GM21515 (cell line): Measurements from ENCODE around the gene DONSON.
A peak's percentile ranks its signal among the peaks of the same experiment; 100 is the strongest.
"Not testable (repeated sequence)": the region's sequence is repeated elsewhere in the genome, so short reads cannot be mapped to it uniquely, and the experiment has no call there.

Experiments
- ATAC-seq: cut with Tn5 transposase; IDR thresholded peaks from one replicate; pipeline ENCODE4 v1.9.1; 2021; ENCODE audit not compliant: unreplicated experiment

DONSON gene

GRCh38 chr21:33588485-33589335 is at the start of gene DONSON:
Gene DONSON (minus strand): TSS chr21:33588684. CDS start chr21:33588641, 43 bp downstream.
- ATAC-seq = peak; percentile 87

- no peak for ATAC-seq
Measured at GRCh38 chr21:33634254-33634653, 45.8 kb upstream of the DONSON start.

- not testable (repeated sequence) for ATAC-seq
Measured at GRCh38 chr21:33626151-33626550, 37.7 kb upstream of the DONSON start.

GRCh38 chr21:33622253-33622652 is 33.8 kb upstream of the DONSON start:
- ATAC-seq = no peak

GRCh38 chr21:33619726-33620125 is 31.2 kb upstream of the DONSON start:
- no peak for ATAC-seq

GRCh38 chr21:33618407-33618806 is 29.9 kb upstream of the DONSON start:
- no peak for ATAC-seq

GRCh38 chr21:33617565-33617964 is 29.1 kb upstream of the DONSON start:
- ATAC-seq = not testable (repeated sequence)

- no peak for ATAC-seq
Measured at GRCh38 chr21:33611006-33611744, 22.7 kb upstream of the DONSON start.

GRCh38 chr21:33608559-33608958 is 20.1 kb upstream of the DONSON start:
- ATAC-seq = no peak

GRCh38 chr21:33598051-33598450 is 9.6 kb upstream of the DONSON start:
- ATAC-seq = no peak

- ATAC-seq = peak; percentile 25
Measured at GRCh38 chr21:33587792-33588484, 546 bp downstream of the DONSON start.

- ATAC-seq = no peak
Measured at GRCh38 chr21:33586927-33587326, 1.6 kb downstream of the DONSON start.

GRCh38 chr21:33584455-33584854 is 4.0 kb downstream of the DONSON start:
- no peak for ATAC-seq

- ATAC-seq = no peak
Measured at GRCh38 chr21:33578959-33579542, 9.4 kb downstream of the DONSON start.

- no peak for ATAC-seq
Measured at GRCh38 chr21:33578214-33578613, 10.3 kb downstream of the DONSON start.

GRCh38 chr21:33576741-33577141 is 11.7 kb downstream of the DONSON start:
- not testable (repeated sequence) for ATAC-seq

GRCh38 chr21:33572350-33572749 is 16.1 kb downstream of the DONSON start:
- no peak for ATAC-seq

- ATAC-seq = no peak
Measured at GRCh38 chr21:33569991-33570390, 18.5 kb downstream of the DONSON start.

- no peak for ATAC-seq
Measured at GRCh38 chr21:33568448-33568847, 20.0 kb downstream of the DONSON start.

- ATAC-seq = no peak
Measured at GRCh38 chr21:33567914-33568313, 20.6 kb downstream of the DONSON start.

- no peak for ATAC-seq
Measured at GRCh38 chr21:33566514-33566913, 22.0 kb downstream of the DONSON start.
